GM21528 (cell line): ENCODE results near the gene HUWE1.
"Not testable (repeated sequence)": the region's sequence is repeated elsewhere in the genome, so short reads cannot be mapped to it uniquely, and the experiment has no call there.

Source experiments
- ATAC-seq: cut with Tn5 transposase; IDR thresholded peaks from one replicate; pipeline ENCODE4 v1.9.1; 2021; ENCODE audit warnings: mild to moderate bottlenecking, moderate library complexity; ENCODE audit not compliant: unreplicated experiment, low FRiP score

HUWE1 gene, protein sequence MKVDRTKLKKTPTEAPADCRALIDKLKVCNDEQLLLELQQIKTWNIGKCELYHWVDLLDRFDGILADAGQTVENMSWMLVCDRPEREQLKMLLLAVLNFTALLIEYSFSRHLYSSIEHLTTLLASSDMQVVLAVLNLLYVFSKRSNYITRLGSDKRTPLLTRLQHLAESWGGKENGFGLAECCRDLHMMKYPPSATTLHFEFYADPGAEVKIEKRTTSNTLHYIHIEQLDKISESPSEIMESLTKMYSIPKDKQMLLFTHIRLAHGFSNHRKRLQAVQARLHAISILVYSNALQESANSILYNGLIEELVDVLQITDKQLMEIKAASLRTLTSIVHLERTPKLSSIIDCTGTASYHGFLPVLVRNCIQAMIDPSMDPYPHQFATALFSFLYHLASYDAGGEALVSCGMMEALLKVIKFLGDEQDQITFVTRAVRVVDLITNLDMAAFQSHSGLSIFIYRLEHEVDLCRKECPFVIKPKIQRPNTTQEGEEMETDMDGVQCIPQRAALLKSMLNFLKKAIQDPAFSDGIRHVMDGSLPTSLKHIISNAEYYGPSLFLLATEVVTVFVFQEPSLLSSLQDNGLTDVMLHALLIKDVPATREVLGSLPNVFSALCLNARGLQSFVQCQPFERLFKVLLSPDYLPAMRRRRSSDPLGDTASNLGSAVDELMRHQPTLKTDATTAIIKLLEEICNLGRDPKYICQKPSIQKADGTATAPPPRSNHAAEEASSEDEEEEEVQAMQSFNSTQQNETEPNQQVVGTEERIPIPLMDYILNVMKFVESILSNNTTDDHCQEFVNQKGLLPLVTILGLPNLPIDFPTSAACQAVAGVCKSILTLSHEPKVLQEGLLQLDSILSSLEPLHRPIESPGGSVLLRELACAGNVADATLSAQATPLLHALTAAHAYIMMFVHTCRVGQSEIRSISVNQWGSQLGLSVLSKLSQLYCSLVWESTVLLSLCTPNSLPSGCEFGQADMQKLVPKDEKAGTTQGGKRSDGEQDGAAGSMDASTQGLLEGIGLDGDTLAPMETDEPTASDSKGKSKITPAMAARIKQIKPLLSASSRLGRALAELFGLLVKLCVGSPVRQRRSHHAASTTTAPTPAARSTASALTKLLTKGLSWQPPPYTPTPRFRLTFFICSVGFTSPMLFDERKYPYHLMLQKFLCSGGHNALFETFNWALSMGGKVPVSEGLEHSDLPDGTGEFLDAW (N-terminal part only)

DNA sequence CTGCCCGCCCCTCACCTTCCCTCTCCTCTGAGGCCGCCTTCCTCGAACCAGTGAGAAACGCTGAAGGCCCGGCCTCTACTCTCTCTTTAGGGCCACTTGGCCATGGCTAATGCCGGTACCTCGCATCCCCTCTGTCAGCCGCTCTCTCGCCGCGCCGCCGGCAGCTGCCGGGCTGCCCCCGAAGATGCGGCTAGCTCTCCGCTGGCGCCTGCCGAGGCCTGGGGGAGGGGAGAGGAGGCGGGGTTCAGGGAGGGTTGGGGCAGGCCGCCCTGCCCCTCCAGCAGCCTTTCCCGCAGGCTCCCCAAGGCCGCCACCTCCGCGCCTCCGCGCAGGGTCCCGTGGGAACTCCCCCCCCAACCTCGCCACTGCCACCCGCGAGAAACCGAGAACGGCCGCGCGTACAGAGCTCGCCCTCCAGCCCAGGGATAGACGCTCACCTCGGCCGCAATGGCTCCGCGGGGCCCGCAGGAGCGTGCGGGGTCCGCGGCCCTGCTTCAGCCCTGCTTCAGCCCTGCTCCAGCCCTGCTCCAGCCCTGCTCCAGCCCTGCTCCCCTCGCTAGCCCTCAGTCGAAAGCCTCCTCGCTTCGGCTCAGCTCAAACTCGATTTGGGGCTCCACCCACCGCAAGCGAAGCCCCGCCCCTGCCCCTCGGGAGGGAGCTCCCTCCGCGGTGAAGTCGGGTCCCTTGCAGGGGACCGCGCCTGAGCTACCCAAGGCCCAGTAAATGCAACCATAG lies at the start of gene HUWE1:
TSS of gene HUWE1 (minus strand) at position 569 of the 735 bp plus-strand sequence. CDS start 32,612 bp downstream, outside the sequence.
- peak; percentile 49 for ATAC-seq

DNA sequence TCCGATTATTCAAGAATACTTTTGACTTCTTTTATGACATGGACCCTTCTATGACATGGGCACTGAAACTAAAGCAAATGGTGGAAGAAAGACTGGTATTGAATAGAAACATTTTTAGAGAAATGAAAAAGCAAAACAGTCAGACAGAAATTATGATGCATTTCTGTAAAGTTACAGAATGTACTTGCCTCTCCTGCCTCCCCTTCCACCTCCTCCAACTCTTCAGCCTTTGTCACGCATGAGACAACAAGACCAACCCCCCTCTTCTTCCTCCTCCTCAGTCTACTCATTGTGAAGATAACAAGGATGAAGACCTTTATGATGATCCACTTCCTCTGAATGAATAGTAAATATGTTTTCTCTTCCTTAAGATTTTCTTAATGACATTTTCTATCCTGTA lies 46.3 kb upstream of the HUWE1 start:
- ATAC-seq: no peak

DNA sequence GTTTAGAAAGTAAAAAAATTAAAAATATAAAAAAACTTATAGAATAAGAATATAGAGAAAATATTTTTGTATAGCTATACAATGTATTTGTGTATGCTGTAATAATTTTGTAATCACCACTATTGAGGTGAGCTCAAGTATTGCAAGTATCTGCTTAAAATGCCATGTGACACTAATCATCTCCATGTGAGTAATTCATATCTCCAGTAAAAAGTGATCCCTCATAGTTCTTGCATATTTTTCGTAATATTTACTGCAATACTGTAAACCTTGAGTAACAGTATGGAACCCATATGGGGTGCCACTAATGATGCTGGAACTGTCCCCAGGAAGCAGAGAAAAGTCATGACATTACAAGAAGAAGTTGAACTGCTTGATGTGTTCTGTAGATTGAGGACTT lies 43.2 kb upstream of the HUWE1 start:
- ATAC-seq: no peak

DNA sequence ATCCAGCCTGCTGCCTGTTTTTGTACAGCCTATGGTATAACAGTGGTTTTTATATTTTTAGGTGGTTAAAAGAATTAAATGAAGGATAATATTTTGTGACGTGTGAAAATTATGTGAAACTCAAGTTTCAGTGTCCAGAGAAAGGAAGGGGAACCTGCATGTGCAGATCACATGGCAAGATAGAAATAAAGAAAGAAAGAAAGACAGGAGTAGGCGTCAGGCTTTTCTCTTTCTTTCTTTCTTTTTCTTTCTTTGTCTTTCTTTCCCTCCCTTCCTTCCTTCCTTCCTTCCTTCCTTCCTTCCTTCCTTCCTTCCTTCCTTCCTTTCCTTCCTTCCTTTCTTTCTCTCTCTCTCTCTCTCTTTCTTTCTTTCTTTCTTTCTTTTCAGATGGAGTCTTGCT lies 42.0 kb upstream of the HUWE1 start:
- ATAC-seq: no peak

DNA sequence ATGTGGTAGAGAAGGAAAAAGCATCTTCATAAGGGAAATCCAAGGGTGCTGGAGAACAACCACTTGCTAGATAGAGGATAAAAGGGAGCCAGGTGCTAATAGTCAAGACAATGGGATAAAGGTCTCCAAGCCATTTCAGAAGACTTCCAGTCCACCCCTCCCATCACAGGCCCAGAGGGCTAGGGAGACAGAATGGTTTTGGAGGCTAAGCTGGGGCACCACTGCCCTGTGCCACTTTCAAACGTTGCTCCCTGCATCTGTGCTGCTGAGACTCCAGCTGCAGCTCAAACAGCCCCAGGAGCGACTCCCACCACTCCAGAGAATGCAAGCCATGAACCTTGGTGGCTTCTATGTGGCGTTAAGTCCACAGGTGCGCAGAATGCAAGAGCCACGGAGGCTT lies 38.4 kb upstream of the HUWE1 start:
- no peak for ATAC-seq

DNA sequence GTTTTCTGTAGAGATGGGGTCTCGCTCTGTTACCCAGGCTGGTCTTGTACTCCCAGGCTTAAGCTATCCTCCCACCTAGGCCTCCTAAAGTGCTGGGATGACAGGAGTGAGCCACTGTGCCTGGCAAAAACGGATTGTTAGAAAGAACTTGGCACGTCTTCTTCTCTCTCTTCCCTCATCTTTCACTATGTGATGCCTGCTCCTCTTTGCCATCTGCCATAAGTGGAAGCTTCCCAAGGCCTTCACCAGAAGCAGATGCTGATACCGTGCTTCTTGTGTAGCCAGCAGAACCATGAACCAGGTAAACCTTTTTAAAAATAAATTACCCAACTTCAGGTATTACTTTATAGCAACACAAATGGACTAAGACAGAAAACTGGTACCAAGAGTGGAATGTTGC lies 36.9 kb upstream of the HUWE1 start:
- ATAC-seq: no peak

DNA sequence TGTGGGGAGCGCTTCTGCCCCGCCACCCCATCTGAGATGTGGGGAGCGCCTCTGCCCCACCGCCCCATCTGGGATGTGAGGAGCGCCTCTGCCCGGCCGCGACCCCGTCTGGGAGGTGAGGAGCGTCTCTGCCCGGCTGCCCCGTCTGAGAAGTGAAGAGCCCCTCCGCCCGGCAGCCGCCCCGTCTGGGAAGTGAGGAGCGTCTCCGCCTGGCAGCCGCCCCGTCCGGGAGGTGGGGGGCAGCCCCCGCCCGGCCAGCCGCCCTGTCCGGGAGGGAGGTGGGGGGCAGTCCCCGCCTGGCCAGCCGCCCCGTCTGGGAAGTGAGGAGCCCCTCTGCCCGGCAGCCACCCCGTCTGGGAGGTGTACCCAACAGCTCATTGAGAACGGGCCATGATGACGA lies 35.1 kb upstream of the HUWE1 start:
- ATAC-seq: not testable (repeated sequence)

DNA sequence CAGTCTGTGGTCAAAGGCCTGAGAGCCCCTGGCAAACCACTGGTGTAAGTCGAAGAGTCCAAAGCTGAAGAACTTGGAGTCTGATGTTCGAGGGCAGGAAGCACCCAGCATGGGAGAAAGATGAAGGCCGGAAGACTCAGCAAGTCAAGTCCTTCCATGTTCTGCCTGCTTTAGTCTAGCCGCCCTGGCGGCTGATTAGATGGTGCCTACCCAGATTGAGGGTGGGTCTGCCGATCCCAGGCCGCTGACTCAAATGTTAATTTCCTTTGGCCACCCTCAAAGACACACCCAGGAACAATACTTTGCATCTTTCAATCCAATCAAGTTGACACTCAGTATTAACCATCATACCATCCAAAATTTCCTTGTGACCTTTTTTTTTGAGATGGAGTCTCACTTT lies 33.1 kb upstream of the HUWE1 start:
- ATAC-seq: not testable (repeated sequence)

DNA sequence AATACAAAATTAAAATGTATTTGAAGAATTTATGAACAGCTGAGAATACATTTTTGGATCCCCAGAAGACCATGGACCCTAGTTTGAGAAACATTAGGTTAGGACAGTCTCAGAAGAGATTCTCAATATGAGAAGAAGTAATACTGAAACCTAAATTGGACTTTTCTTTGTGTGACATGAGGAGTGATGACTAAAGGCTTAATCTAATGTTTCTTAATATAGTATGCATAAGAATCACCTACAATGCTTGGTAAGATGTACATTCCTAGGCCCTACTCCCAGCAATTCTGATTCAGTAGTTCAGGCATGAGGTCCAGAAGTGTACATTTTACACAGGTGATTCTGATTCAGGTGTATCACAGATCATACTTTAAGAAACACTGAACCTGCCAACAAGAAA lies 31.6 kb upstream of the HUWE1 start:
- no peak for ATAC-seq

DNA sequence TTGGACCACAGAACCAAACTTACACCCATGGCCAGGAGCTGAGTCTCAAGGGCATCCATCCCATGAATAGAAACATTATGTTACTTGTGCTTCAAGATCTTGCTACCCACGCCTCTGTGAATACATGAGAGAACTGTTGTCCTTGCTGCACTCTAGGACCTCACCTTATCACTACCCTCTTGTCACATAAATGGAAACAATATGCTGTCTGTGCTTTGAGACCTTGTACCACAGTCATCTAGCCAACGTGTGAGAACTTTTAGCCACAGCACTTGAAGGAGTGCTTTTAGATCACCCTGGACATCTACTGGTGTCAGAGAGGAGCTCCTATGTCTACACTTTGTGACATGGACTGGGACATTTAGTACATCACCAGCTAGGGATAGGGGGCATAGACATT lies 30.7 kb upstream of the HUWE1 start:
- no peak for ATAC-seq

DNA sequence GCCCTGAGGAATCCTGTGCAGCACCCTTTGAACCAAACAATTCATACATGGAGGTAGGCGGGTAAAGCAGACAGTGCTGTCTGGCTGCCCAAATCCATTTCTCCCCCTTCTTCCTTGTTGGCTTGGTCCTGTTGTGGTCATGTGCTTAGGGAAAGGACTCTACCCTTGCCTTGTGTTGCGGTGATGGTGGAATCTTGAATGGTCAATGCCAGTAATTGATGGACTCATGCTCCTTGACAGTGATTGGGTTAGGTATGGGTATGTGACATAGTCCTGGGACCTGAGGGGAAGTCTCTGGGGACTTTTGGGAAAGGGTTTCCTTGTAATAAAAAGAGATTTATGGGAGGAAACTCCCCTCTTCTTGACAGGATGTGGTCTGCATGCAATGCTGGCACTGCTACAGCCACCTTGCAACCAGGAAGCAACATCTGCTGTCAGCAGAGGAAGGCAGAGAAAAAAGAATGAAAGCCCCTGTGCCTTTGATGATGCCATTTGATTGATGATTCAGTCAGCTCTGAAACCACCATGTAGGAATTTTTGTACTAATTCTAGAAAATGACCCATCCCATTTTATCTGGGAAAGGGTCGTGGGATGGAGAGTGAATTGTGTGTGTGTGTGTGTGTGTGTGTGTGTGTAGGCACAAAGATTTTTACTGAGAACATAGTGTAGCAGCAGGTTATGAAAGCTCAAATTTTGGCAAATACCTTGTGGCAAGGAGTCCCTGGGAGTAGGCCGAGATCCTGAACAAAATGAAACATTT lies 30.0 kb upstream of the HUWE1 start:
- ATAC-seq: no peak

DNA sequence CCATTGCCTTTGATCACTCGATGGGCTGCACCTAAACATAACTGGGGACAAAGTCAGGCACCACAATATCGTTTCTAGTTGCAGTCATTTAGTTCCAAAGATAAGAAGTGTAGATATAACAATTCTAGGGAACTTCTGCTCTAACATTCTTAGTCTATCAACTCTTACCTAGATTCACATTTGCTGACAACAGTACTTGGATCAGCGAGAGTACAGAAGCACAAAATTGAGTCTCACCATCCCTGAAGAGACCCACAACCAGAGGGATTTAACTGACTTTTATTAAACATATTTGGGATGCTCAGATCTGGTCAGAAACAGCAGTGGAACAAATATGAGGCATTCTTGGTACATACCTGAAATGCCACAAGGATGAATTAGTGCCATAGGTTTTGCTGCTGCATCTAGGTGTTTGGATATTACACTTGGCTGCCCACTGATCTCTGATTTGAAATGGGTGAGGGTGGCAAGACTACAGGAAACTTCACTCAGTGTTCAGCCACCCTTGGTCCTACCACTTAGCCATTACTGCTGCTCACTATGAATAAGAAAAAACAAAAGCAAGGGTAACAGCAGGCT lies 28.9 kb upstream of the HUWE1 start:
- no peak for ATAC-seq

DNA sequence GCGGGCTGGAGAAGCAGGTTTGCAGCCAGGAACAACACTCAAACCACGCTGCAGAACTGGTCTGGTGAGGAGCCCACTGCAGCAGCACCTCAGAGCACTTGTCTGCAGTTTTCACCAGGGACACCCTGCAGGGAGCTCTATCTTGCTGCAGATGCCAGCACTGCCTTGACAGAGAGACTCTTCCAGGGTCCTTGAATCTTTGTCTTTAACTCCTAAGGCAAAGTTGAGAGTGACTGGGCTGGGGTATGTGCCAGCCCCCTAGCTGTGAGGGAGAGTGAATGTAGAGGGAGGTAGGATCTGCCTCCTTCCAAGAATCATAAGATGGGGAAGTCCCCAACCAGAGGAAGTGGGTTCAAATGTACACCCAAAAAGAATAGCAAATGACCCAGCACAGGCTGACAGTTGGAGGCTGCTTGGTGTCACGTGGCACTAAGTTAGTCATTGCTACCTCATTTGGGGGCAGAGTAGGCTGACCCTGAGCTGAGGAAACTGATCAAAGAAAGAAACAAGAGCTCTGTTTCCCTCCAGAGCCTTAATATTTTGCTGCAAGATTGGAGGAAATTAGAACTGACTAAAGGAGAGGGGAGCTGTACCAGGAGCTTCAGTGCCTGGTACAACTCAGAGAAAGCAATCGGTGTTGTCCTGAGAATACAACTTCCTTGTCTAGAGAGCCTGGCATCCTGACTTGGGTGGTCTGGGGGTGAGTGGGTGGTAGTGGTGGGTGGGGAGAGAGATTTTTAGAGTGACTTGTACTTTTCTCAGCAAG lies 28.2 kb upstream of the HUWE1 start:
- ATAC-seq: peak; percentile 79

DNA sequence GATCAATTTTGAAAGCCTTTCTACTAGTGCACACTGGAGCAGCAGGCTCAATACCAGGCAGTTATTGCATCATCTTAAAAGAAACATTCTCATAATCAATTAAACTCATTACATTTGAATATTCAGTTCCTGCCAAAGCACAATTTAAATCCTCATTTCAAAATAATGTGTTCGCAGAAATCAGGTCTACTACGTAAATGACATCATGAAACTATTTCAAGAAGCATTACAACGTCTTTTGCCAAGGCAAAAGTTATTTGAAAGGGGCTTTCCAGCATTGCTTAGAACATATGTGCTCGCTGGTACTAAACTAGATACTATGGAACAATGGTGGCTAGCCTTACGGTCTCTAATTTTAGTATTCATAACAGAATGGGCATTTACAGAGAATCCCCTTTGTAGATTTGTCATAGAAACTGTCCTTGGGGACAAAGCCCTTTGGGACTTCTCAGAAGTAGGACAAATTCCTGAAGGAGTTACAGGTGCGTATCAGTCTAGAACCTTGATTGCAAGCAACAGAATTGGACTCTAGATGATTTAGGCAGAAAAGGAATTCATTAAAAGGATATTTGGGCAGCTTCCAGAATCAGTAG lies 27.6 kb upstream of the HUWE1 start:
- no peak for ATAC-seq

DNA sequence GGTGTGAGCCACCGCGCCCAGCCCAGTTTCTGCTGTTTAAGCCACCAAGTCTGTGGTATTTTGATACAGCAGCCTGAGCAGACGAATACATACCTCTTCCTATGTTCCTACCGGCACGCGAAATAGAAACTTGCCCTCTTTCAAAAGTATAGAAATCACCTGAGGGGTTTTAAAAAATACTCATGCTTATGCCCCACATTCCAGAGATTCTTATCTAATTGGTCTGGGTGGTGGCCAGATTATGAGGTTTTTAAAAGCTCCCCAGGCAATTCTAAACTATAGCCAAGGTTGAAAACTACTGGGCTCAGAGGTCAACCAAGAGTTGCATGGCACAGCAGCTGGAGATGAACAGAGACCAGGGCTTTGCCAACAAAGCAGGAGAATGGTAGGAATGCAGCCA lies 24.9 kb upstream of the HUWE1 start:
- ATAC-seq: no peak

DNA sequence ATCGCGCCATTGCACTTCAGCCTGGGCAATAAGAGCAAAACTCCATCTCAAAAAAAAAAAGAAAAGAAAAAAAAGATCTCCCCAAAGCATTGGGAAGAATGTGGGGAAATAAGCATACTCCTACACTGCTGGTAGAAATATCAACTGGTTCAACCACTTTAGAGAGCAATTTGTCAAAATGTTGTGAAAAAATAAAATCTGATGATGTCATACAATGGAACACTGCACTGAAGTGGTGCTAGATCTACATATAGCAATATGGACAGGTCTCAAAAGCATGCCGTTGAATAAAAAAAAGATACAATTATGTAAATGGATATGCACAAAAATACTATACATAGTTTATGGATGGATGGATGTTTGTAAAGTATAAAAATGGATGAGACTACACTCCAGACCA lies 18.3 kb upstream of the HUWE1 start:
- no peak for ATAC-seq

DNA sequence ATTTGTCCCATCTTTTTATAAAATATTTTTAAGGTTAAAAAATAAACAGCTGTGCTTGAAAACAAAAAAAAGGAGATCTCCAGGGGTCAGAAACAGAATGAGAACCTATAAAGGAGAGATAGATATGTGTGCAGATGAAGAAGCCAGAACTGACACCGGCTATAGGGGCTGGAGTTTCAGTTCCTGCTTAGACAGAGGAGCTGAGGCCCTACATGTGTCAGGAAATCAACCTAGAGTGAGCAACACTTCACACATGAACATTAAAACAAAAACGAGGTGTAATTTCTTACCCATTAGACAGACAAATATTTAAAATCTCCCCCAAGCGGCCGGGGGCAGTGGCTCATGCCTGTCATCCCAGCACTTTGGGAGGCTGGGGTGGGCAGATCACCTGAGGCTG lies 17.8 kb upstream of the HUWE1 start:
- ATAC-seq: no peak

DNA sequence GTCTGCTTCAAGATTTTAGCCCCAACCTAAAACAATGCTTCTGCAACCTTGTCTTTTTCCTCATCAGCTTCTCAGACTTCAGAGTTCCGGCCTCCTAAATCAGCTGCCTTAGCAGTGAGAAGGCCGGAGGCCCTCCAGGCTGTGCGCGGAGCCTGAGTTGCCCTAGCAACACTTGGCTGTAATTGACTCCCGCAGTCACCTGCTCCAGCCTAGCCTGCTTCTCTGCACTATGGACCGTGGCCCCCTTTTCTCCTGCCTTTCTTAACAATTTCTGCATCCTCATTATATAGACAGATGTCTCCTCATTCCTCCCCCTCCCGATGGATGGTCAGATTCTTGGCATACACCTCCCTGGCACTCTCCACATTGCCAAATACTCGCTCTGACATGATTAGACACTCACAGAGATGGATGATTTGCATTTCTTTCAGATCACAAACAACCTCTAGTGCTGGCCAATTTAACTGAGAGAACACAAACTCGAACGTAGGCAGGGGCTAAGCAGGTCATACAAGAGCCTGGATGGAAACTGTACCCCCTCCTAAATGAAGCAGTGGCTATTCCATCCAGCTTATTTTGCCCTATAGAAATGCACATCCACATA lies 9.5 kb upstream of the HUWE1 start:
- ATAC-seq: no peak
